Right kidney (tissue), 1 donor: ENCODE results near the gene SMYD2.
A peak's percentile ranks its signal among the peaks of the same experiment; 100 is the strongest.

Experiments
- DNase-seq: peaks from one replicate; pipeline ENCODE4 v3.0.0-alpha.2; 2016

Gene SMYD2

GRCh38 chr1:214301526-214301925, 20.6 kb downstream of the SMYD2 start:
- no peak for DNase-seq

GRCh38 chr1:214303141-214303930, 22.4 kb downstream of the SMYD2 start:
- DNase-seq: no peak

DNA sequence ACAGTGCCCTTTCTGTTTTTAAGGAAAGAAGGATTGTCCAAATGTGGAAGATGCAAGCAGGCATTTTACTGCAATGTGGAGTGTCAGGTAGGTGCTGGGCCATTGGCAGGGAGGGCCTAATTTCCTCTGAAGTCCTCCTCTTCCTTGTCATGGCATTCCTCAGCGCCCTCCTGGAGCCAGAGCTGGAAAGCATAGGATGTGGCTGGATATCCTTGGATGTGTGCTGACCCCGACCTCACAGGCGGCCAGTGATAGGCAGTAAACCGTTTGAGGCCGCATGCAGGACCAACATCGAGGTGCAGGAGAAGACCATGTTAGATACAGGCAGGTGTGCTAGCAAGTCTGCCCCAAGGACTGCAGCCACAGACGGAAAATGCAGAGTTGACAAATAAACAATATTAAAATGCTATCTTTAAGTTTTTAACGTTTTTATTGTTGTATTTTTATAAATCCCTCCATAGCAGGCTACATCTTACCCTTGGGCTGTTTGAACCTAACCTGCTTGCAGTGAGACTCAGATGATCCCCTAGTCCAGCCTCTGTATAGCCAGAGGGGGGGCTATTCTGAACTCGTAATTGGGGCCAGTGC, 24.3 kb downstream of the SMYD2 start:
- DNase-seq: no peak

- no peak for DNase-seq
Measured at GRCh38 chr1:214306269-214306668, 25.3 kb downstream of the SMYD2 start.

- DNase-seq: no peak
Measured at GRCh38 chr1:214310010-214310409, 29.1 kb downstream of the SMYD2 start.

DNA sequence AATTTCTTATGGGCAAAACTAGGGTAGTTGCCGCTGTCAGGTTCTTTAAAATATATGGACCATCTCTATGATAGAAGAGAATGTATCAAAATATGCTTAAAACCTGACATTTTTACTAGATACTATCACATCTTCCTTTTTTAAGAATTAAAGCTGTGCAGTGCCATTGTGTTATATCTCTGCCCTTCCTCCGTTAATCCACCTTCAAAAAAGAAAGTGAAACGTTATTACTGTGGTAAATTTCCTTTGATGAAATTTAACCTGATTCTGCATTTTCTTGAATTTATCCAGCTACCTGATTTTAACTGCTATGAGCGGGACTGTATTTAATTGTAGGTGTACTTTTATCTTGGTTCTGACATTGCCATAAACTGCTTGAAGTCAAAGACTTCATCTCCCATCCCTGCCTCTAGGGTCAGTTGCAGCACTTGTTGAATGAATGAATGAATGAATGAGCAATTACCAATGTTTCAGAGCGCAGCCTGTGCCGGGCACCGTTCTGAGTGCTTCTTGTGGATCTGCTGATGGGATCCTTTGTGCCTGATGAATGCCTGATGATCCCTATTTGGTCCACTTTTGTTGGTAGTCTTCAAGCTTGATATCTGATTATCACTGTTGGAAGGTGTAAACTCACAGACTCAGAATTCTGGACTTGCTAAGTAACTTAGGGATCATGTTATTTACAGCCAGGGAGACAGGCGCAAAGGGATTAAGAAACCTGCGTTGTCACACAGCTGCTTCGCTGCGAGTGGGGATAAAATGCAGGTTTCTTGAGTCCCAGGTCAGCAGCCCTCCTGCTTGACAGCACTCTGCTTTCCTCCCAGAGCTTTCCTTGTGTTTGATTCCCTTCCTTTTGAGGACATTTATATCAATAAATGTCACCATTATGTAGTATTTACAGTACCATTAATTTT, 30.1 kb downstream of the SMYD2 start:
- DNase-seq: no peak

- no peak for DNase-seq
Measured at GRCh38 chr1:214312530-214313051, 31.6 kb downstream of the SMYD2 start.

GRCh38 chr1:214314178-214314843, 33.4 kb downstream of the SMYD2 start:
- DNase-seq: no peak

GRCh38 chr1:214316593-214316992, 35.6 kb downstream of the SMYD2 start:
- DNase-seq: no peak

- DNase-seq: no peak
Measured at GRCh38 chr1:214317300-214317699, 36.3 kb downstream of the SMYD2 start.

DNA sequence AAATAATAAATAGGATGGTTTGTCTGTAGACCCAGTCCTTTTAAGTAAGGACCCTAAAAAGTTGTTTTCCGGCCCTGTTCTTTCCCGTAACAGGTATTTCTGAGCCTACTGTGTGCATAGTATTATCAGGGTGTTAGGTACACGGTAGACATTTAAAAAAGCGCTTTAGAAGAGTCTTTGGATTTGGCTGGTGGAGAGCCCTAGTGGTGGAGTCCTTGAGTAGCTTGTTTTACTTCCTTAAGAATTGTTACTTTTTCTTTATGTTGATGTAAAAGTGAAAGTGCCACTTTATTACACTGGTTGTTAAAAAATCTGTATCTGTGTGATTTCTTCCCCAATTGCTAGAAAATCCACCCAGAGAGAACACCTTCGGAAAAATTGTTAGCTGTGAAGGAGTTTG, 36.8 kb downstream of the SMYD2 start:
- no peak for DNase-seq

DNA sequence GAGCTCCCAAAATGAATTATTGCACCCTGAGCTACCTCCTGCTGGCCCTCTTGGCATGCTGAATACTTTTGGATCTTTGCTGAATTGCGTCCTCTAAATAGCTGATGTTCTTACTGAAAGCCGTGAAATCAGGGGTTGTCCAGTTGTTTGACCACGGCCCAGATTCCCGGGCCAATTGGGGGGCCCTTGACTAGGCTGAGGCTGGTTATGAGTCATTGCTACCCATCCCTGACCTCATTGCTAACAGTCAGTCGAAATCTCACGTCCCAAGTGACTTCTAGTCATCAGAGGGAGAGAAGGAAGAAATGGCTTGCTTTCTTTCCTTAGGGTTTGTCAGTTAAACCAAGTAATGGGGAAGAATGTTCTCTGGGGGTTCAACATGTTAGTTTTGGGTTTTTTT, 37.4 kb downstream of the SMYD2 start:
- no peak for DNase-seq

DNA sequence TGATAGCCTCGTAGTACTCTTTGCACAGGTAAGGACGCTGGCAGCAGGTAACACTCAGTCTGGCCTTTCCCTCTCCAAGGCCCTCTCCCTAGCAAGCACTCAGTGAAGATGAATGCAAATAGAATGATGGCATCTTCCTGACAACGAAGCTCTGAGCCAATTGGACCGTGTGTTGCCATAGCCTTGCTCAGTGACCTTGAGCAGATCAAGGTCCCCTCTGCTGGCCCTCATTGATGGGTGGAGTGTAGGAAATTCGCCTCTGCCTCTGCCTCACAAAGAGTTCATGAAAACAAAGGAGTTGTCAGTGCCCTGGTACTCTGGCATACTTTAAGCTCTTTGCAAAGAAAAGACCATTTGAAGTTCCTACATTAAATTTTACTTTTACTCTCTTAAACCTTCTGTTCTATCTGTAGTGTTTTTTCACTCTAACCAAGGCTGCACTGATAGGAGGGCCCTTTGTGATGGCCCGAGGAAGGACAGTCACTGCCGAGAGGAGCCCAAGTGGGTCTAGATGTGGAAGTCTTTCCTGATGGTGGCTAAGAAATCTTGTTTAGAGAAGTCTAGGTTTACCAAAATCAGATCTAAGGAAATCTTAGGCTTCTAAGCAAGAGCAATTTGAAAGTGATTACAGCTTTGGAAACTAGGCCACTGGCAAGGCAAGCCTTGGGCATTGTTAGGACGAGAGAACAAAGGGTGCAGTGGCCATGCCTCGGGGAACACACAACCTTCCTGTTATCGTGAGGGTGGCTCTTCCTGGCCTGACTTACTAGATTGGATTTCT, 38.2 kb downstream of the SMYD2 start:
- DNase-seq: no peak

DNA sequence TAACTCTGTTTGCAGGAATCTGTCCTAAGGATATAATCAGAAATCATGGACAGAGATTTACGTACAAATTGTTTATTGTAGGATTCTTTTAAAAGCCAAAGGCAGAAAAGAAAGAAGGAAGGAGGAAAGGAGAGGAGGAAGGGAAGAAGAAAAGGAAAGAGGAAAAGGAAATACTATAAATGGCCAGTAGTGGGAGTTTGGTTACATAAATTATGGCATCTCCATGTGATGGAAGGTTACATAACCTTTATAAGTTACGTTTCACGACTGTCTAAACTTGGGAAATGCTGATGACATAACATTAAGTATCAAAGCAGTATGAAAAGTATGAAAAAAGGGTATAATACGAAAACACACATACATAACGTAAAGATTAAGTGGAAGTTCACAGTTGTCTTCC, 39.0 kb downstream of the SMYD2 start:
- no peak for DNase-seq

DNA sequence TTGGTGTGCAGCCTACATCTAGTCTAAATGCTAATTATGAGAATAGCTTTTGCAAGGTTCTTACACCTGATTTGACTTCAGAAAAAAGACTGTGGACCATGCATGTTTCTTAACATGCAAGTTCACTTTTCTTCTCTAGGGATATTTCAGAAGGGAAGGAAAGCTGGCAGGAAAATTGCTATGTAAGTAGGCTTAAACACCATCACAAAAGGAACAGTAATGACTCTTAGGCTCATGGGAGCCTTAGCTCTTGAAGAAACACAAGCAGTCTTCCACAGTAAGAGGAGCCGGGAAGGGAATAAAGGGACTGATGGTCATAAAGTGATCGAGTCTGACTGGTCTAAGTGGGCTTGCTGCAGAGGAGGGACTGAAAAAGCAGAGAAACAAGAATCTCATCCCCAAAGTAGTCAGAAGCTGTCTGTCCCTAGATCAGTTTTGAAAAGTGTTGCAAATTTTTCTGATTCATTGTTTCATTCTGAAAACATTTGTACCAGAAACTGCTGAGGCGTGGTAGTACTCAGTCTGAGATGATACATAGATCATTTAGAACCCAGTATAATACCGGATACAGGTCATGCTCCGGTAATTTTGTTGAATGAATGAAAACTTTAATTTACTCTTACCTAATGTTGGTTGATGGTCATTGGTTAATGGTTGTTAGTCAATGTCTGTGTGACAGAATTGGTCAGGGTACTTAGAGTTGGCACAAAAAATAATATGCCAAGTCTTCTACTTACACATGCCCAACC, 40.9 kb downstream of the SMYD2 start:
- DNase-seq: no peak

DNA sequence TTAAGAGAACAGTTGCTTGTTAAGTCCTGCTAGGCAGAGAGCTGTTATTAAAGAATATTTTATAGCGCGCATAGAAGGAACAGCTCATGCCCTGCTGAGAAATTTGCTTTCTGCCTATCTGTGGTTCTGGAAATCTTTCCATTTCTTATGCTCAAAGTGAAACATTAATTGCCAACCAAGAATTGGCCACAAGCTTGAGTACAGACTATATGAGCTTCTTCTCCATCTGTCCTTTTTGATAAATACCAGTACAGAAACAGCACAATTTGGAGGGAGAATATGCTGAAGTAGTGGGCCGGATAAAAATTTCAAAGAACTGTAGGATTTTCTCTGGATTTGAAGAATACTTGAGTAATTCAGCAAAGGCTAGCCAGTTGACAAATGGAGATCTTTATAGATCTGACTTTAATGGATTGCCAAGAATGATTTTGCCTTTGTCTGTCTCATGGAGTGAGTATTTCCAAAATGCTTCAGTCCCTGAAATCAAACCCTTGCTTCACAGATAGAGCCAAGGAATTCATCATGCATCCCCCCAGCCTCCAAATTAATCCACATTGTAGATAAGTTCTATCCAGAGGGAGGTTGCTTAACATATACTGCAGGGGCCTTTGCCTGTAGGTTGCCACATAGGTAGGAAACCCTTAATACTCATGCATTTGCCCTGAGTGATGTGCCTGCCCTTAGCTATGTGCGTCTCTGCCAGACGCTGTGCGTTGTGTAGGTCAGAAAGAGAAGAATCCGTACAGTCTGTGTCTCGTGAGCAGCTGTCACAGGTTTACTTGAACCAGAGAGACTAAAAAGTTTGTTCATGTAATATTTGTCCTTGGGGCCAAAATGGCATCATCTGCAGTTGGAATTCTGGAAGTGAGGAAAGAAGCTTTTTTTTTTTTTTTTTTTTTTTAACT, 44.2 kb downstream of the SMYD2 start:
- no peak for DNase-seq

GRCh38 chr1:214326406-214326805, 45.4 kb downstream of the SMYD2 start:
- no peak for DNase-seq

DNA sequence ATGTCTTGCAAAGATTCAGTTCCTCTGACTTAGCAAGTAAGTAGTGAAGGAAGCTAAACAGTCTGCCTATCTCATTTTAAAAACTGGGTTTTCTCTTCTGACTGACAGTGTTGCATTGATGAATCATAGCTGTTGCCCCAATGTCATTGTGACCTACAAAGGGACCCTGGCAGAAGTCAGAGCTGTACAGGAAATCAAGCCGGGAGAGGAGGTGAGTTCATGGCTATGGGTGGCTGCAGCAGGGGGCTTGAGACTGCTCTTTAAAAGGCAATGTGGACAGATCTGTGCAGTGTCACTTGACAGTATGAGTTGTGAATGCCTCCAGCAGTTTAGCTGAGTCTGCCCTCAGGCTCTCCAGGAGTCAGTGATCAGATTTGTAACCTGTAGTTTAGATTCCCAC, 46.6 kb downstream of the SMYD2 start:
- no peak for DNase-seq

DNA sequence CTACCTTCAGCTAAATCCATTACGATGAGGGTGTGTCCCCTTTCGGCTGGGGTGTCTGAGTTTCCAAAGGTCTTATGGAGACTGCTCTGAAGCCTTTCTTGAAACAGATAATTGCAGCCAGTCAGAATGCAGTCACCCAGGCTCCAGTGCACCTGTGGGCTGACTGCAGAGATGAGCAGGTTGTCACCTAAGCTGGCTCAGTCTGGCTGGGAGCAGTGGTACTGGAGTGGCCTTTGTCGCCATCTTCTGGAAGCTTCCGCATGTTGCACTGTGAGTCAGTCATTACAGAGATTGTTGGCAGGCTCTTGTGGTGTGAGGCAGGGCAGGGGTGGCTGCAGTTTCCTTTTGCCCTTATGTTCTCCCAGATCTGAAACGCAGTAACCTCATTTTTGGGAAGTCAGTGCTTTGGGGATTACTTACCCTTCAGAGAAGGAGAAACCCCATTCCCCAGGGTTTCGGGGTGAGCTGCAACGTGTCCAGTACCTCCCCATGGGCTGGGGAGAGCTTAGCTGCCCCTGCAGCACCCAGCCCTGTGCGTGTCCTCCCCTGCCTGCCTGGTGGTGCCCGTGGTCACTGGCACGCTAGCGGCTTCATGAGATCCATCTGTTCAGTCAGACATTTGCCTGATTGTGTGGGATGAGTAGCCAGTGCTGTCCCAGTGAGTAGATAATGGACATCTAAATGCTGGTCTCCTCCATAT, 48.0 kb downstream of the SMYD2 start:
- DNase-seq: peak; percentile 62
